Erythroblast (primary cell): ENCODE measurements around the gene DDX41.

ENCODE experiments used
- DNase-seq, 2 experiments: peaks; one replicate each; lab custom pipeline; 2025; lab: John Stamatoyannopoulos, UW
- GATA1 ChIP-seq: IDR thresholded peaks from 2 replicates; pipeline ENCODE4 v1.6.1; 2011; ENCODE audit warnings: low read depth, mild to moderate bottlenecking, control low read depth, low read length, moderate library complexity
- POLR2A ChIP-seq: IDR thresholded peaks from 2 replicates; pipeline ENCODE4 v1.6.1; 2011; ENCODE audit warnings: mild to moderate bottlenecking, low read length

Gene DDX41

DNA sequence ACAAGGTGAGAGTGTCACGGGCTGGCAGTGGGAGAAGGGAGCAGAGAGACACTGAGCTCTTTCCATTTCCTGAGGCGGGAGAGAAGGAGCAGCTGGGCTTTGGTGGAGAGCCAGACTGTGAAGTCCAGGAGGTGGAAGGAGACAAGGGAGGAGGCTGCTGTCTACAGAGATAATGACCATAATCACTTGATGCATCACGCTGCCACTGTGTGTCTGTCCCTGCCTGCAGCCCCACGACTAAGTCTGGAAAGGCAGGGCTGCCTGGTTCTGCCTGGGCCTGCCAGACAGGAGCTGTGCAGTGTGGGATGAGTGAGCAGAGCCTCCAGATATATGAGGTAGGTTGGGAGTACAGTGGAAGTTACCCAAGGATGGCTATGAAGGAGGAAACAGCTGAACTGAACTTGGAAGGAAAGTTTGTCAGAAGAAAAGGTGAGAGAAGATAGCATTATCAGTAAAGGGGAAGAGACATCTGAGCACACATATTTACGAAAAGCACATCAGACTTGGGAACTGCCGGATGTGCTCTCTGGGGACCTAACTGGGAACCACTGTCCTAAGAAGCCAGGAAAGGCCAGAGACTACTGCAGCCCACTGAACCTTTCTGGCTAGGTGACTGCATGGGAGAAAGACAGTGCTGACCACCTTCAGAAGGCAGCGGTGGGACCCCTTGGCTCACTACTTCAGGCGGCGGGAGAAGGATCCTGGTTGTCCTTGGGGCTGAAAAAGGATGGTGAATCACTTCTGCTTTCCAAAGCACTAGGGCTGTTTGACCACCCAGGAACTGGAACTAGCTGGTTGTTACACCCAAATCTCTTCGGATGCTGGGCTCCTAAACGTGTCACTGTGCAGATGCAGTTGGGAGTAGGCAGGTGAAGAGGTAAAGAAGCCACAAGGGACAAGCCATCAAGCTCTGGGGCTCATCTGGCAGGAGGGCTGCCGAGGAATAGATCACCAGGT, 12.8 kb upstream of the DDX41 start:
- TF ChIP-seq POLR2A (no peak), GATA1 (no peak)
- DNase-seq, result peak; percentile 79 to 91

DNA sequence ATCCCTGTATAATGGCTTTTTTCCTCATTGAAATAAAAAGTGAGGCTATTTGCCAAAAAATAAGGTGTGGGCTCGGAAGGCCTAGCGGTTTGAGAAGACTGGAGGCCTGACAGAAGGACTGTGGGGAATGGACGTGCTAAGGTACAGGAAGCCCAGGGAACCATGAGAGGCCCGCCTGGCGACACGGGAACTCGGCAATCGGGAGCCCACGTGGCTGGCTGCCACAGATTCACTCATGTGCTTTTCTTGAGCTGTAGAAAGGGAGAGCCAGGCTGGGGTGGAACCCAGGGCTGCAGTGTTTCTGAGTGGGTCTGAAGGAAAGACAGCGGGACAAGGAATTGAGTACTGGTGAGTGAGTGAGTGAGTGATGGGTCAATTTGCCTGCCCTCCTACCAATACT, 11.9 kb upstream of the DDX41 start:
- no peak for DNase-seq
- TF ChIP-seq GATA1, result no peak
- no peak for TF ChIP-seq POLR2A

DNA sequence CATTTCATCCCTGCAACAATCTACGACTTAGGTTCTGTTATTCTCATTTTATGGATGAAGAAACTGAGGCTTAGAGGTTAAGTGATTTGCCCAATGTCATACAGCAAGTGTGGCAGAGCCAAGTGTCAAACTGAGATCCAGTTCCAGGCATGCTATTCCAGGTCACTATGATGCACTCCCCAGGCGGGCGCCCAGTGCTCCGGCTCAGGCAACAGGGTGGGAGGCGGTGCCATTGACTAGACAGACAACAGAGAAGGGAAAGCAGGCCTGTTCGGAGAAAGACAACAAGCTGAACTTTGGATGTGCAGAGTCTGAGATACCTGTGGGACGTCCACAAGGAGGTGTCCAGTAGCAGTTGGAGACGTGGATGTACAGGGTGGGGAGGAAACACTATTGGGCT, 10.8 kb upstream of the DDX41 start:
- TF ChIP-seq POLR2A, result no peak
- no peak for TF ChIP-seq GATA1
- DNase-seq, result no peak

DNA sequence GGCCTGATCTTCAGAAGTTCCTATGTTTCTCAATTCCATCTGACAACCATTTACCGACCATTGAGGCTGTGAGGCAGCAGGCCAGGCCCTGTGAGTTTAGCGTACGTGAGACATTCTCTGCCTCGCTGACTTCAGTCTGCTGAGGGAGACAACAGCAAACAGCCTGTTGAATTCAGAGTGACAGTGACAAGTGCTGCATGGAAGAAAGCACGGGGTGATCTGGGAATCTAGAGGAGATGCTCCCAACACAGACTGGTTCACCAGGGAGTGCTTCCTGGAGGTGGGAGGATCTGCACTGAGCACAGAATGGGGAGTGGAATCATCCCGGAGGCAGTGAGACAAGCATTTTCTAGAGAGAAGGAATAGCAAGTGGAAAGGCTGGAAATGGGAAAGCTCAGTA, 10.0 kb upstream of the DDX41 start:
- TF ChIP-seq POLR2A, result no peak
- no peak for TF ChIP-seq GATA1
- DNase-seq, result no peak

DNA sequence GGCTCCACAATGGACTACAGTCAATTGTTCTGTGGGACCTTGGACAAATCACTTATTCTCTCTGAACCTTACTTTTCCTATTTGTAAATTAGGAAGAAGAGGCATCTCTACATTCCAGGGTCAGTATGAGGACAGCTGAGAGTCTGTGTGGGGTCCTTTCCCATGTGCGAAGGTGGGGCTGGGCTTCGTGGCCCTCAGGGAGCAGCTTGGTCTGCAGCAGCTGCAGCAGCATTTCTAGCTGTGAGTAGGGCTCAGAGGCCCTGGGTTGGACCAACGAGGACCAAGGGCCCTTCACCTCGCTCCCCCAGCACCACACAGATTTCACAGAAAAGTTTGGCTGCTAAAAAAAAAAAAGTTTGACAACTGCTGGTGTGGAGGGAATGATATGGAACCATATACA, 9.4 kb upstream of the DDX41 start:
- DNase-seq, result no peak
- no peak for TF ChIP-seq POLR2A
- TF ChIP-seq GATA1, result no peak

DNA sequence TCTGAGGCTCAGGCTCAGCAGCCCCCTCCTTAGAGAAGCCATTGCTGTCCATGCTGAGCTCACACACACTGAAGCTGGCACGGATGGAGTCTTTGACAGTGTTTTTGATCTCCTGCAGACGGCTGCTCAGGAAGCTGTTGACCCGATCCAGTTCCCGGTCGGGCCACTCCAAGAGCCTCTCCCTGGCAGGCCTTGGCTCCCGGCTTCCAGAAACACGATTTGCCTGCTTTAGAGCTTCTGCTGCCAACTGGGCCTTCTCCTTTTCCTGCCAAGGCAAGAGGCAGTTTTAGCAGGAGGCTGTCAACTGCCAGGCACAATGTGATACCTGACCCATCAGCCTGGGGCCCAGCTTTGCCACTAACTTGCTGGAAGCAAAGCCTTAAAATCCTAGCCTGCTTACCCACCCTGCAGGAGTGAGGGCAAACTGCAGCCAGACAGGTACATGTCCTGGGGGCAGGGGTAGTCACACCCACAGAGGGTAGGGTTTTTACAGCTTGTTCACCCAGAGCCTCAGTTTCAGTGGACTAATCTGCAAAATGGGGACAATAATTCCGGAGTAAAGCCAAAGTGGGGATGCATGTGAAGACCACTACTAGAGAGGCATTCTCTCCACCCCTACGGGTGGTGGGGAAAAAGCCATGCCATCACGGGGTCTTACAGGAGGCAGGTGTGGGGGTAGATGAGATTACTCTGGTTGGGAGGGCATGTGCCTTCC, 8.3 kb upstream of the DDX41 start:
- DNase-seq, result no peak
- TF ChIP-seq POLR2A (no peak), GATA1 (no peak)

DNA sequence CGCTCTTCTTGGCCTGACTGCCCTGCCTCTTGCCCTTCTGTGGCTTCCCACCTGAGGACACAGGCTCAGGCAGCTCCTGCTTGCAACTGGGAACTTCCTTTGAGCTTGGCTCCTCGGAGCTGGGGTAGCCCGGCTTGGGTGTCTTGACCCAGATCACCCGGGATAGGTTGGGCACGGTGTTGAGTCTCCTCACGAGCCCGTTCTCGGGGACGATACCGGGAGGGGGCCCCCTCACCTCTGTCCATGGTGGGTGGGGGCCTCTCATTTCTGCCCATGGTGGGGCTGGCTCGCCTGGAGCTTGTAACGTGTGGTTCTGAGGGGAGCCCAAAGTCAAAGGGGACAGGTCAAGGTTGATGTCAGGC, 7.8 kb upstream of the DDX41 start:
- DNase-seq, result no peak
- TF ChIP-seq POLR2A, result no peak
- no peak for TF ChIP-seq GATA1

DNA sequence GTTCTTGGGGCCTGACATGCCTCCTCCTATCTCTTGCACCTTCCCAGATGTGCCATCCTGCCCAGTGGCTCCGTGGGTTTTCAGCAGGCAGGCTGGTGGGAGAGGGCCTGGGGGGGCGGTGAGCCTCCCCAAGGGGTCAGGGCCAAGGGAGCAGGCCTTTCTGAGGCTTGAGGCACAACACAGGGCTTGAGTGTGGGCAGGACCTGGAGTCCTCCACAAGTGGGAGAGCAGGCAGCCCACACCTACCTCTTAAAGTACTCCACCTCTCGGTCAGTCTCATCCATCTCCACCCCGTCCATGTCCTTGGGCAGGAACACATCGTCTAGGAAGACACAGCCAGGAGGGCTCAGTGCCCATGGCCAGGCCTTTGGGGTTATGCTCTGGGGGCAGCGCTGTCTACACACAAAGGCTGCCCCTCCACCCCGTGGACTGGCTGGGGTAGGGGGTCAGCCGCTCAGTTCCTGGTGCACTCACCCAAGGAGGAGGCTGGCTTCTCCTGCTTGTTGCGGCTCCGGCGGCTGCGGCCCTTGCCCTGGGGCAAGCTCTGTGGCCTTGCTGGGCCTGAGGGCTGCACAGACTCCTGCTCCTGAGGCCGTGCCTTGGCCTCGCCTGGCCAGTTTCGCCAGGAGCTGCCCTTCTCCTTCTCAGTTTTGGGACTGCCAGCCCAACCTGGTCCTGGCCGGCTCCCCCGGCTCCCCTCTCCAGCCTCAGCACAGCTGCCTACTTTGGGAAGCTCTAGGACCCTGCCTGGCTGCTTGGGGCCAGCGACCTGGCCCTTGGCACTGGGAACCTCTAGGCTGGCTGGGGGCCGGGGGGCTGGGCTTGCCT, 7.2 kb upstream of the DDX41 start:
- no peak for DNase-seq
- TF ChIP-seq GATA1 (no peak), POLR2A (no peak)

DNA sequence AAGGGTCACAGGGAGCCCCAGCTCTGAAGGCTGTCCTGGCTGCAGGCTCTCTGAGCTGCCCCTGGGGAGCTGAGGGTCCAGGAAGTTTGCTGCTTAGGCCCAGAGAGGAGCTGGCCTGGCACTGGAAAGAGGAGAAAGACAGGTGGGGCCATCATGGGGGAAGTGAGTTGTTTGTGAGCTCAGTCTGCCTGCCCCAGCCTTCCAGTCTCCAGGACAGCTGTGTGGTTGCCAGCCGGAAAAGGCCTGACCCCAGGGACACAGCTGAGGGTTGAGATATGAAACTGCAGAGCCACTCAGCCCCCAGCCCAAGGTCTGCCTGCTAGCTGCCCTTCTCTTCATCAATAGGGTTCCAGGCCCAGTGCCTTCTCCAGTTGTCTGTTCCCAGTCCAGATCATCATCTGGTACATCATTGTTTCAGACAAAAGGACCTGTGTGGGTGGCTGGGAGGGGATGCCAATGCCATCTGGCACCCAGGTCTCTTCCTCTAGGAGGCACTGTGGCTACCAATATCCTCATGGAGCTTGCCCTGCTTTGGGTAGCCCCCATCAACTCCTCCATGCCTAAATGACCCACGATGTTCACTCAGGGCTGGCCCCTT, 4.3 kb upstream of the DDX41 start:
- DNase-seq, result no peak

DNA sequence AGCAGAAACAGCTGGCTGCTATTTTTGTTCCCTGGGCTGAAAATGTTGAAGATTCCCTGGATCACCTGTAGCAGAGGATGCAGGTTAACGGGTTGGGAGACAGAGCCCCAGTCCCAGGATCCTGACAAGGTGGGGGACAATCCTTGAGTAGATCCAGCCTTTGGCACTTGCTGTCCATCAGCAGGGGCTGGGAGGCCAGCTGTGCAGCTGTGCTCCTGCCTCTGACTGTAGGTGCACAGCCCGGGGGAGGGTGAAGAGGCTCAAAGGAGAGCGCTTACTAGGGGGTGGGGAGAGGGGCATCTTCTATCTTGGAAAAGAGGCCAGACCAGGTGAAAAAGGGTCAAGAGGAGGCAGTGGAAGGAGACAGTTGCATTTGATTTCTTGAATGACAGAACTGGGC, 3.5 kb upstream of the DDX41 start:
- DNase-seq, result no peak
- TF ChIP-seq GATA1 (no peak), POLR2A (no peak)

More for the DNA sequence above, 4.3 kb upstream of the DDX41 start:
- no peak for TF ChIP-seq GATA1
- TF ChIP-seq POLR2A, result no peak

DNA sequence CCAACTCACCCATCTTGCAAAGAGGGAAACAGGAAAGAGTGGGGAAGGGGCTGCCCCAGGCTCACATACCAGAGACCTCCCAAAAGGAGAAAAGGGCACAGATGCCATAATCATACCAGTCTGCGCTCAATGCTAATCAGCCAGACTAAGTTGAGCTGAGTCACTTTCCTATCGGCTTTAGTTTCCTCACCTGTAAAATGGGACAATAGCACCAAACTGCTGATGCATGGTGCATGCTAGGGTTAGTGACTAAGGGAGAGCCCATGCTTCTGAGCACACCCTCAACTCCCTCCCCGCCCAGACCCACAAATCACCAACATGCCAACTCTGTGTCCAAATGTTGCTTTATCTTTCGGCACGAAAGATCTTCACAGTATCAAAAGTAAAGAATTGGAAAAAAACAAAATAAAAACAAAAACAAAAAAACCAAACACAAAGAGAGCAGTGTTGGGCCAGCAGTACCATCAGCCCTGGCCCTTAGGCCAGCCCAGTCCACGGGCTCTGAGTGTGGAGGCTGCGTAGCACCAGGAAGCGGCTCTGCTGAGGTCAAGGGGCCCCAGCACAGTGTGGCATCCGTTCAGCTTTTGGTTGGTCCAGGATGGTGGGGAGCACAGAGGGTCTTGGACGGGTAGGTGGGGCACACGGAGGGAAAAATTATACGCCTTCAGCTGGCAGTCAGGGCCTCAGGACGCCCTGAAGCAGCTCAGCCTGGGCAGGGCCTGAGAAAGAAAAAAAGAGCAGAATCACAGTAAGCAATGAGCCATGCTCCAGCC, 2.9 kb upstream of the DDX41 start:
- DNase-seq, result no peak
- TF ChIP-seq GATA1 (no peak), POLR2A (no peak)

DNA sequence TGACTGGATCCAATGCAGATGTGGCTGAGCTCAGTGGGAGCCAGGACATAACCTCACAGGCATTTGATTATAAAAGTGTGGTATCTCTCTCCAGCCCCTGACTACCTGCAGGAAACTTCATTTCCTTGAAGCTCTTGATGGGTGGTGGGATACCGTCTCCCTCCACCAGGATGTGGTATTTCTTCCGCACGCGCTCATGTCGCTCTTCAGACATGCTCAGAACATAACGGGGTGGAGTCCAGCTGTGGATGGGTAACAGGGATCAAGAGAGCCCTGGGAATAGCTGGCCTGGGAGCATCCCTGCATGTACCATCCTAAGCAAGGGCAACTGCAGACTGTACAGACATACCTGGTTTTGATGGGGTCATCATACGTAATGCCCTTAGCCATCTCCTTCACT, 1.2 kb downstream of the DDX41 start:
- DNase-seq, result no peak
- TF ChIP-seq POLR2A, result no peak
